GM19395 (cell line): Measurements from ENCODE around the gene MED23.

Experiments used
- ATAC-seq: cut with Tn5 transposase; IDR thresholded peaks from one replicate; pipeline ENCODE4 v1.9.1; 2021; ENCODE audit warnings: mild to moderate bottlenecking, moderate library complexity; ENCODE audit not compliant: unreplicated experiment

The MED23 gene

GRCh38 chr6:131640576-131640975 lies 12.5 kb upstream of the MED23 start:
- no peak for ATAC-seq

- peak; percentile 66 for ATAC-seq
Measured at GRCh38 chr6:131640100-131640499, 12.1 kb upstream of the MED23 start.

GRCh38 chr6:131638013-131638412 lies 10.0 kb upstream of the MED23 start:
- ATAC-seq = no peak

- no peak for ATAC-seq
Measured at GRCh38 chr6:131636880-131637792, 9.1 kb upstream of the MED23 start, which contains the start of gene ENPP3. Gene ENPP3, plus strand, starts transcription at chr6:131637302. Its CDS starts 83 bp downstream, at chr6:131637385.

GRCh38 chr6:131635384-131636340 lies 7.6 kb upstream of the MED23 start:
- ATAC-seq = peak; percentile 66

GRCh38 chr6:131631625-131632289 lies 3.7 kb upstream of the MED23 start:
- ATAC-seq = no peak

GRCh38 chr6:131629651-131630050 lies 1.6 kb upstream of the MED23 start:
- no peak for ATAC-seq

GRCh38 chr6:131628726-131629125 lies 684 bp upstream of the MED23 start:
- ATAC-seq = no peak

- no peak for ATAC-seq
Measured at GRCh38 chr6:131615275-131615674, 12.8 kb downstream of the MED23 start.

GRCh38 chr6:131613296-131613925 lies 14.6 kb downstream of the MED23 start:
- ATAC-seq = no peak

GRCh38 chr6:131602781-131603312 lies 25.2 kb downstream of the MED23 start:
- no peak for ATAC-seq

GRCh38 chr6:131600716-131601115 lies 27.3 kb downstream of the MED23 start:
- no peak for ATAC-seq

GRCh38 chr6:131597446-131597845 lies 30.6 kb downstream of the MED23 start:
- ATAC-seq = no peak

GRCh38 chr6:131594074-131594473 lies 34.0 kb downstream of the MED23 start:
- no peak for ATAC-seq

- no peak for ATAC-seq
Measured at GRCh38 chr6:131592935-131593334, 35.1 kb downstream of the MED23 start.

GRCh38 chr6:131588643-131589042 lies 39.4 kb downstream of the MED23 start:
- no peak for ATAC-seq

- ATAC-seq = no peak
Measured at GRCh38 chr6:131587909-131588308, 40.1 kb downstream of the MED23 start.

- ATAC-seq = no peak
Measured at GRCh38 chr6:131586543-131586942, 41.5 kb downstream of the MED23 start.

GRCh38 chr6:131581523-131581922 lies 46.5 kb downstream of the MED23 start:
- ATAC-seq = no peak

GRCh38 chr6:131575834-131576478 lies 52.1 kb downstream of the MED23 start:
- ATAC-seq = no peak
